GM21717 (cell line): ENCODE measurements around the gene ZNF846.
"Not testable (repeated sequence)": the region's sequence is repeated elsewhere in the genome, so short reads cannot be mapped to it uniquely, and the experiment has no call there.

Experiments
- ATAC-seq: cut with Tn5 transposase; IDR thresholded peaks from one replicate; pipeline ENCODE4 v1.9.1; 2021; ENCODE audit warnings: mild to moderate bottlenecking, moderate library complexity; ENCODE audit not compliant: unreplicated experiment

The ZNF846 gene

DNA sequence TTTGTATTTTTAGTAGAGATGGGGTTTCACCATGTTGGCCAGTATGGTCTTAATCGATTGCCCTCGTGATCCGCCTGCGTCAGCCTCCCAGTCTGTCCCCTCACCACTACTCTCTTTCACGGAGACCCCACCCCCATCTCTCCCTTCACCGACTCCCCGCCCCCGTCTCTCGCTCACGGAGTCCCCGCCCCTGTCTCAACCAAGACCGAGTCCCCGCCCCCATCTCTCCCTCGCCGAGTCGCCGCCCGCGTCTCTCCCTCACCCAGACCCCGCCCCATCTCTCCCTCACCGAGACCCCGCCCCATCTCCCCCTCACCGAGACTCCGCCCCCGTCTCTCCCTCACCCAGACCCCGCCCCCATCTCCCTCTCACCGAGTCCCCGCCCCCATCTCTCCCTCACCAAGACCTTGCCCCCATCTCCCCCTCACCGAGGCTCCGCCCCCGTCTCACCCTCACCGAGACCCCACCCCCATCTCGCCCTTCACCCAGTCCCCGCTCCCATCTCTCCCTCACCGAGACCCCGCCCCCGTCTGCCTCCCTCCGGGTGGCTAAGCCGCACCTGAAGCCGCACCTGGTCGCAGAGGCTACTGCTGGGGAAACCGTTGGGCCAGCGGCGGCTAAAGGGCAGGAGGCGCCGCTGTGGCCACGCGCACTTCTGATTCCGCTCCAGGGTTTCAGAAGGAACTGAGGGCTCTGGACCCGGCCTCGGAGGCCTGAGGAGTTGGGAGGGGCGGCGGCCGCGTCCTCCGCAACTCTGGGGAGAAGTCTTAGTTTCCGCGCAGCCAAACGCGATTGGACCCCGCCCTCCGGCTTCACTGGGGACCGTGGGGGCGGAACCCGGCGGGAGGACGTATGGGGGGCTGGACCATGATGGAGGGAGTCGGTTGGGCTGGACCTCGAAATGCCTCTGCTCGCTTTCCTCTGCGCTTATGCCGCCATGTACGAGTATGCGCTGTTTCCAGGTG, 17.1 kb upstream of the ZNF846 start:
- ATAC-seq = peak; percentile 64

DNA sequence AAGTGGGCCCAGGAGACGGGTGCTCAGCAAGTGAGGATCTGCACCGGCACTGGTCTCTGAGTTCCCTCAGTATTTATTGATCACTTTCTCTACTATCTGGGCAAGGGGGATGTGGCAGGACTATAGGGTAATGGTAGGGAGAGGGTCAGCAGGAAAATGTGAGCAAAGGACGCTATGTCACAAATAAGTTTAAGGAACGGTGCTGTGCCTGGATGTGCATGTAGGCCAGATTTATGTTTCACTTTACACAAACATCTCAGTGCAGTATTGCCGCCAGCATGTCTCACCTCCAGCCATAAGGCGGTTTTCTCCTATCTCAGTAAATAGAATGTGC, 15.6 kb upstream of the ZNF846 start:
- not testable (repeated sequence) for ATAC-seq

DNA sequence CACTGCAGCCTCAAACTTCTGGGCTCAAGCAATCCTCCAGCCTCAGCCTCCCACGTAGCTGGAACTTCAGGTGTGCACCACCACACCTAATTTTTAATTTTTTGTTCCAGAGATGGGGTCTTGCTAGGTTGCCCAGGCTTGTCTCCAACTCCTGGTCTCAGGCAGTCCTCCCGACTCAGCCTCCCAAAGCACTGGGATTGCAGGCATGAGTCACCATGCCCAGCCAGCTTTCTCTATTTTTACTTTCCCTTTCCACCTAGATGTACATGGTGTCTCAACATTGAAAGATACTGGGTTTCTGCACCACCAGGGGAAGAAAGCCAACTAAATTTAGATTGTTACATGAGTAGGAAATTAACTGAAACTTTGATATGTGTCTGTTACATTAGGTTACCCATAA, 13.8 kb upstream of the ZNF846 start:
- no peak for ATAC-seq

DNA sequence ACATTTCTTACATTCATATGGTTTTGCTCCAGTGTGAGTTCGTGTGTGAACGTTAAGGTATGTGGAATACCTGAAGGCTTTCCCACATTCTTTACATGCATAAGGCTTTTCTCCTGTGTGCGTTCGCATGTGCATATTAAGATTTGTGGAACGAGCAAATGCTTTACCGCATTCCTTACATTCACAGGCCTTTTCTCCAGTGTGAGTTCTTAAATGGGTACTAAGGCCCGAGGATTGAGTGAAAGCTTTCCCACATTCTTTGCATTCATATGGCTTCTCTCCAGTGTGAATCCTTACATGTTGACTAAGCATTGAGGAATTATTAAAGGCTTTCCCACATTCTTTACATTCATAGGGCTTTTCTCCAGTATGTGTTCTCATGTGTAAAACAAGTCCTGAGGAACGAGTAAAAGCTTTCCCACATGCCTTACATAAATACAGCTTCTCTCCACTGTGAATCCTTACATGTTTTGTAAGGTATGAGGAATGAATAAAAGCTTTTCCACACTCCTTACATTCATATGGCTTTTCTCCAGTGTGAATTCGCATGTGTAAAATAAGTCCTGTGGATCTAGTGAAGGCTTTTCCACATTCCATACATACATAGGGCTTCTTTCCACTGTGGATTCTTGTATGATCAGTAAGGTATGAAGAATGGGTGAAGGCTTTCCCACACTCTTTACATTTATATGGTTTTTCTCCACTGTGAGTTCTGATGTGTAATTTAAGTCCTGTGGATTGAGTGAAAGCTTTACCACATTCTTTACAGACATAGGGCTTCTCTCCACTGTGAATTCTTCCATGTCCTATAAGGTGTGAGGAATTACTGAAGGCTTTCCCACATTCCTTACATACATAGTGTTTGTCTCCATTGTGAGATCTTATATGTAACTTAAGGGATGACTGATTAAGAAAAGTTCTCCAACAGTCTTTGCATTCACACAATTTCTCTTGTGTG, 10.7 kb downstream of the ZNF846 start:
- ATAC-seq = no peak

DNA sequence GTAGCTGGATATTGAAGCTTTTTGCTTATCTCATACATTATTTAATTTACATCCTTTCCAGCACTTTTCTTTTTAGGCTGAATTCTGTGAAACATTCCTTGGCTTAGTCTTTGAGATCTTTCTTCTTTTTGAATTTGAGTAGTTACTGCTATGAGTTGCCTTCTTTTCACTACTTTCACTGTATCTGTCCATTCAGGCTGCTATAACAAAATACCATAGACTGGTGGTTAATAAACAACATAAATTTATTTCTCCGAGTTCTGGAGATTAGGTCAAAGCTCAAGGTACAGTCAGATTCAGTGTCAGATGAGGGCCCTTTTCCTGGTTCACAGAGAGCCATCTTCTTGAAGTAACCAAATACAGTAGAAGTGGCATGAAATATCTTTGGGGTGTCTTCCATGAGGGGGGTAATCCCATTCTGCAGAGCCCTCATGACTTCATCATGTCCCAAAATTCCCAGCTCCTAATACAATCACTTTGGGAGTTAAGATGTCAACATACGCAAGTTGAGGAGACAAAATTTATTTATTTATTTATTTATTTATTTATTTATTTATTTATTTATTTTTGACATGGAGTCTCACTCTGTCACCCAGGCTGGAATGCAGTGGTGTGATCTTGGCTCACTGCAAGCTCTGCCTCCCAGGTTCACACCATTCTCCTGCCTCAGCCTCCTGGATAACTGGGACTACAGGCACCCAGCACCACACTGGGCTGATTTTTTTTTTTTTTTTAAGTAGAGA, 15.7 kb downstream of the ZNF846 start:
- ATAC-seq = no peak

DNA sequence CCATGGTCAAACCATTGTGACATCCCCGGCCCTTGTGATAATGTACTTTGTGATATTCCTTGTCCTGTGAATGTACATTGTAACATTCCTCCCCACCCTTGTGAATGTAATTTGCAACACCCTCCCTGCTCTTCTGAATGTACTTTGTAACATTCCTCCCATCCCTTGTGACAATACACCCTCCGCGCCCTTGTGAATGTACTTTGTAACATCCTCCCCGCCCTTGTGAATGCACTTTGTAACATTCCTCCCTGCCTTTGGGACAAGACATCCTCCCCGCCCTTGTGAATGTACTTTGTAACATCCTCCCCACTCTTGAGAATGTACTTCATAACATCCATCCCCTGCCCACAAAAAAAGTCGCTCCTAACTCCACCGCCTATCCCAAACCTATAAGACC, 17.1 kb downstream of the ZNF846 start:
- ATAC-seq = no peak

DNA sequence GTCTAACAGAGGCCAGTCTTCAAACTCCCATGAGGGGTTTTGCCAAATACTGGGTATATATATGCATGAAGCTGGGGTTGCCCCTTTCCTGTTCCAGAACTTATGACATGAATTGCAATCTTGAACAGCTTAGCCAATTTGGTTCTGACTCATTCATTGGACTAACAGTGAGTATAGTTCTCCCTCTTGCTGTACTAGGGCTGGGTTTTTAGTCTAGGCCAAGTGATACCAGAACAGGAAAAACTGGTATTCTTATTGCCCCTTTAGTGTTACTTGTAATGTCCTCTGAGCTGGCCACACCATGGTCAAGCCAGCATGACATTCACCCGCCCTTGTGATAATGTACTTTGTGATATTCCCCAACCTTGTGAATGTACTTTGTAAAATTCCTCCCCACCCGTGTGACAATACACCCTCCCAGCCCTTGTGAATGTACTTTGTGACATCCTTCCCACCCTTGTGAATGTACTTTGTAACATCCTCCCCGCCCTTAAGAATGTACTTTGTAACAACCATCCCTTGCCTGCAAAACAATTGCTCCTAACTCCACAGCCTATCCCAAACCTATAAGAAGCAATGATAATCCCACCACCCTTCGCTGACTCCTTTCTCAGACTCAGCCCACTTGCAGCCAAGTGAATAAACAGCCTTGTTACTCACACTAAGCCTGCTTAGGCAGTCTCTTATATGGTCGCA, 26.9 kb downstream of the ZNF846 start:
- ATAC-seq = no peak

DNA sequence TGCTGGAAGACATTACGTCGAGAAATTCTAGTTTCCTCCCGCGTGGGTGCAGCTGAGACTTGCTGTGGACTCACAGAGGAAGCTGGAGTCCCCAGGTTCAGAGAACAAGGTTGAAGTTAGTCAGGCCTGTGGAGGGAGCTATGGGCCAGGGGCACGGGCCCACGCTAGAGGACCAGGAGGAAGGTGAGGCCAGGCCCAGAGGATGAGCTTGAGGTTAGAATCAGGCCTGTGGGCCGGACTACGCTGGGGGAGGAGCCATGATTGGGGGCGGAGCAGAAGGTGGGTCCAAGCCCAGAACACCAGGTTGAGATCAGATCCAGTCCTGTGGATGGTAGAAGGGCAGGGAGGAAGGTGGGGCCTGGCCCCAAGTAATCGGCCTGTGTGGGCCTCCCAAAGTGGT, 32.6 kb downstream of the ZNF846 start:
- no peak for ATAC-seq

DNA sequence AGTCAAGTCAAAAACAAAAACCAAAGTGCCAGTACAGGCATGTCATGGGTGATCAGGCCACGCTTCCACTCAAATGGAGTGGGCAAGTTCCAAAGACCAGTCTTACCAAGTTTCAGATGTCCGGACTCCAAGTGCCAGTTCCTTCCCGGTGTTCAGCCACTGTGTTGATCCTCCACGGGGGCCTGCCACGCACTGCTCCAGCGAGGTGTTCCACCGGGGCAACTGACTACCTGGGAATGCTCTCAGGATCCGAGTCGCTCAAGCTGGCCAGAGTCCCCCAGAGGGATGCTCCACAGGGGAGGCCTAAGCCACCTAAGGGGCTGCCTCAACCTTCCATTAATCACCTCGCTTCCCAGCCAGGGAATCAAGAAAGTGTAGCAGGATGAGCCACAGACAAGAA, 38.5 kb downstream of the ZNF846 start:
- not testable (repeated sequence) for ATAC-seq

DNA sequence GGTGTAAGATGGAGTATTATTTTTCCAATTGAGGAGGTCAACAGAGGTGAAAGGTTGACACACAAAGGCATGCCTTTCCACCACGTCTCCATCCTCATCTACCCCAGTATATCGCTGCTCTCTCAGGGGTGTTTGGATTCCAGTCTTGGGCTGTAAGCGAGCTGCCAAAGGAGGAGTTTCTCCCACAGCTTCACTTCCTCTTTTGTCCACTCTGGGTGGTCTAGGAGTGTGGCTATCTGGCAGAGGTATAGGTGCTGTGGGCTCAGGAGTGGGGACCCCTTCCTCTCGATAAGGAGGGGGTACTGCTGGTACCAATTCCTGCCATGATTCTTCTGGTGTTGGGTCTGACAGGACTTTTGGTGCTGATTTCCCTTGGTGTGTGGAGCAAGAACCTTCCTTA, 39.4 kb downstream of the ZNF846 start:
- ATAC-seq = no peak

DNA sequence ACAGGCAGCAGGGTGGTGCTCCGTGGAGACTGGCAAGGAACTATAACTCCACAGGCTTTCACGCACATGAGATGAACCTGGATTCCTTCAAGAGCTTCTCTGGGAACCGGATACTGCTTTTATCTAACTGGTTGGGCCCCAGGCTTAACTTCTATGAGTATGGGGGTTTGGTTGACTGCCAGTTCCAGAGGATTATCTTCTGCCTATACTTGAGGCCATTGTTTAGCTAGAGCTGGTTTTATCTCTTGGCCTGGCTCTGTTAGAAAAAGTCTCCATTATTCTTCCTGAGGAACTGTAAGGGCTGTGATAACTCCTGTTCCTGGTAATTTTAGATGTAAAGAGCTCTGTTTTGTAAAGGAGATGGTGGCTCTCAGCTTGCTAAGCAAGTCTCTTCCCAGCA, 40.9 kb downstream of the ZNF846 start:
- no peak for ATAC-seq

DNA sequence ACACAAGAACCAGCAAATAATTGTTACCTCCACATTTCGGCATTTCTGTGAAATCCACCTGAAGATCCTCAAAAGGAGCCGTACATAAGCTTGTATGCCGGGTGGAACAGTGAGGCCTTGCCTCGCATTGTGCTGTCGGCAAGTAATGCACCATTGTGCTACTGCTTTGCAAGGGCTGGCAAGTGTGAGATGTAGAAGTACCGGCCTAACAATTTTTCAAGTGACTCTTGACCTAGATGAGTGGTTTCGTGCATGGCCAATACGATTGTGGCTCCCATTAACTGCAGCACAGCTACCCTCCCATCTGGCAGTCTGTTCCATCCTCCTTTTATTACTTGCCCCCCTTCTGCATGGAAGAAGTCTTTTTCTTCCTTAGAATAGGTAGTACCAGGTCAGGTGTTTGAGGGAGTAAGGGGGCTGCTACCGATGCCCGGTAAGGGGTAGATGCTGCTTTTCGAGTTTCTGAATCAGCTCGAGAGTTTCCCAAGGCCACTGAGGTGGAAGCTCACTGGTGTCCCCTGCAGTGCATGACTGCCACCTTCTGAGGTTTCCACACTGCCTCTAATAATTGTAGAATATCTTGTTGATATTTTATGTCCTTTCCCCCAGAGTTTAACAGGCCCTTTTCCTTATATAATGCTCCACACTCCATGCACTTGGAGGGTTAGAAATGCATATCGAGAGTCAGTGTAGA, 42.9 kb downstream of the ZNF846 start:
- ATAC-seq = not testable (repeated sequence)

DNA sequence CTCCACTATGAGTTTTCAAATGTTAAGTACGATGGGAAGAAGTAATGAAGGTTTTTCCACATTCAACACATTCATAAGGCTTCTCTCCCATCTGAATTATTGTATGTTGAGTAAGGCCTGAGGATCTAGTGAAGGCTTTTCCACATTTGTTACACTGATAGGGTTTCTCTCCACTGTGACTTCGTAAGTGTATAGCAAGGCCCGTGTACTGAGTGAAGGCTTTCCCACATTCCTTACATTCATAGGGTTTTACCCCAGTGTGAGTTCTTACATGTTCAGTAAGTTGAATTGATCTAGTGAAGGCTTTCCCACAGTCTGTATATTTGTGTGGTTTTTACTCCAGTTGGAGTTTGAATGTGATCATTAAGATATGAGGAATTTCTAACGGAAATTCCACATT, 44.4 kb downstream of the ZNF846 start:
- no peak for ATAC-seq

DNA sequence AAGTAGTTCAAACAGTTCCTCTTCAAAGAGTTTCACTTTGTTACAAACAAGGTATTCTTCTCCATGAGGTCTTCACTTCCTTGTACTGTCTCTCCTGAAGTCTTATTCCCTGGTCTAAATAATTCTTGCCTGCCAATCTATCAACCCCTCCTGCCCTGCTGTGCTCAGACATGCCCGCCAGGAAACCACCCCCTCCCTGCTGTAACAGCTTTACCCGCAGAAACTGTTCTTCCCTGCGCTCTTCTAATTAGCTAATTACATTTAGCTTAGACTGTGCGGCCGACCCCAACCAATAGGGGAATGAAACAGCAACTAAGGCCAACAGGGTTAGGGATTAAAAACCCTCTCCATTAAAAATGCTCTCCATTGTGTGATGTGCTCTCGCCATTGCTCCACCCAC, 46.7 kb downstream of the ZNF846 start:
- no peak for ATAC-seq

DNA sequence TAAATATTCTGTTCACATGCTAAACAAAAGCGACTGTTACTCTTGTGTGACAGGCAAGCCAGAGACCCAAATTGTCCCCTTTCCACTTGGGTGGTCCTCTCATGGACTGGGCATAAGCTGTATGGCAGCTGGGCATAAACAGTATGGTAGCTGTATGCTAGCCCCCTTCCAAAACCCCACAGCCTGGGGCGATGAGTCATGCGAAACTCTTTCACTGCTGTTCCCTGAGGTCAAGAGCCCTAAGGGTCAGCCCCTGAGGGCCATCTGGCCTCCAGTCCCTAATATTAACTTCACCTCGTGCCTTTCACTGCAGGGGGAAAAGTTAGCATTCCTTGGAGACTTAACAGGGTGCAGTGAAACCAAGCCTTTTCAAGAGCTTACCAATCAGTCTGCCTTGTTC, 48.0 kb downstream of the ZNF846 start:
- no peak for ATAC-seq

DNA sequence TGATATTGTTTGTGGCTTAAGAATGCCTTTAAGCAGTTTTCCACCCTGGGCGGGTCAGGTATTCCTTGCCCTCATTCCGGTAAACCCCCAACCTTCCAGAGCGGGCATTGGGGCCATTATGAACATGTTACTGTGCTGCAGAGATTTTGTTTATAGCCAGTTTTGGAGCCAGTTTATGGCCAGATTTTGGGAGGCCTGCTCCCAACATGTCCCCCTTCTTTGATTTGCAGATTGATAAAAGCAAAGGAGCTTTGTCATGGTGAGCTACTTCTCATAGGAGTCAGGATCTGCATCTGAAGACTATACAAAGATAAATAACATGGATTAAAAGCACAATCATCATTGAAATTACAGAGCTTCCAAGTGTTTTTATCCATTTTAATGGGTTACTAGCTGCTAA, 56.7 kb downstream of the ZNF846 start:
- no peak for ATAC-seq

DNA sequence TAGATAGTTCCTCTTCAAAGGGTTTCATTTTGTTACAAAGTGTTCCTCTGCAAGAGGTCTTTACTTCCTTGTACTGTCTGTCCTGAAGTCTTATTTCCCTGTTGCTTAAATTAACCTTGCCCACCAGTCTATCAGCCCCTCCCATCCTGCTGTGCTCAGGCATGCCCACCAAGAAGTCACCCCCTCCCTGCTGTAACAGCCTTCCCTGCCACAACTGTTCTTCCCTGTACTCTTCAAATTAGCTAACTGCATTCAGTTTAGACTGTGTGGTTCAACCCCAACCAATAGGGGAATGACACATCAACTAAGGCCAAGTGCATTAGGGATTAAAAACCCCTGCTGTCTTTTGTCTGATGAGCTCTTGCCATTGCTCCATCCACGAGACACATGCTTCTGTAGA, 59.2 kb downstream of the ZNF846 start:
- ATAC-seq = no peak

DNA sequence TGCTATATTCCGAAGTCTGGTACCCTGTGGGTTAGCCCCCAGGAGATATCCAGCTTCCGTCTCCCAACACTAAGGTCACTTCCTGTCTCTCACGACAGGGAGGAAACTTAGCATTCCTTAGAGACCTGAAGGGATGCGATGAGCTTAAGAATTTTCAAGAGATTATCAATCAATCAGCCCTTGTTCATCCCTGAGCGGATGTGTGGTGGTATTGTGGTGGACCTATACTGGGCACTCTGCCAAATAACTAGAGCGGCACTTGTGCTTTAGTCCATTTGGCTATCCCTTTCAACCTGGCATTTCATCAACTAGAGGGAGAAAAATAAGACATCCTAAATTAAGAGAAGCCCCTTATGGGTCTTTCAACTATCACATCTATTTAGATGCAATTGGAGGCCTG, 62.7 kb downstream of the ZNF846 start:
- no peak for ATAC-seq

DNA sequence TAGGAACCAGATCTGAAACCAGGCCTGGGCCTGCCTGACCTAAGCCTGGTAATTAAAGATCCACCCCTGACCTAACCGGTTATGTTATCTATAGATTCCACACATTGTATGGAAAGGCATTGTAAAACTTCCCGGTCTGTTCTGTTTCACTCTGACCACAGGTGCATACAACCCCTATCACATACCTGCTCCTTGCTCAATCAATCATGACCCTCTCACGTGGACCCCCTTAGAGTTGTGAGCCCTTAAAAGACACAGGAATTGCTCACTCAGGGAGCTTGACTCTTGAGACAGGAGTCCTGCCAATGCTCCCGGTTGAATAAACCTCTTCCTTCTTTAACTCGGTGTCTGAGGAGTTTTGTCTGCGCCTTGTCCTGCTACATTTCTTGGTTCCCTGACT, 66.4 kb downstream of the ZNF846 start:
- no peak for ATAC-seq
